GM23338 (cell line): ENCODE results near the gene FBXO8. TPM values are rescaled to one million over a fixed set of nuclear protein-coding genes. Genes with fewer than 3 reads are reported as not detected.

Experiments
- ATAC-seq: fragments of 200-7000 bp; cut with Tn5 transposase; 3 replicates; pipeline ENCODE4 v1.9.1; 2020
- DNase-seq: peaks from one replicate; pipeline ENCODE4 v3.0.0-alpha.2; 2015; ENCODE audit warnings: low spot score
- H2AFZ ChIP-seq: fragments of 200-600 bp; sonication (generic); 2 replicates; pipeline ENCODE4 v1.8.0; 2016; ENCODE audit warnings: antibody characterized with exemption, mild to moderate bottlenecking, moderate library complexity
- H3F3A ChIP-seq: fragments of 200-600 bp; sonication (generic); replicated peaks from 2 replicates; pipeline ENCODE4 v1.8.0; 2017; ENCODE audit warnings: antibody characterized with exemption, mixed run types, low read depth
- H3K27ac ChIP-seq: fragments of 200-600 bp; sonication (generic); 2 replicates; pipeline ENCODE4 v1.6.1; 2016; ENCODE audit warnings: low read depth
- H3K27me3 ChIP-seq: fragments of 200-600 bp; sonication (generic); 2 replicates; pipeline ENCODE4 v1.8.0; 2016; ENCODE audit warnings: mild to moderate bottlenecking, mixed run types, moderate library complexity; ENCODE audit not compliant: insufficient read depth
- H3K36me3 ChIP-seq: fragments of 200-600 bp; sonication (generic); 2 replicates; pipeline ENCODE4 v1.8.0; 2016; ENCODE audit warnings: mild to moderate bottlenecking; ENCODE audit not compliant: insufficient read depth
- H3K4me1 ChIP-seq: fragments of 200-600 bp; sonication (generic); 2 replicates; pipeline ENCODE4 v1.8.0; 2016; ENCODE audit warnings: mild to moderate bottlenecking, moderate library complexity; ENCODE audit not compliant: insufficient read depth
- H3K4me2 ChIP-seq: fragments of 200-600 bp; sonication (generic); 2 replicates; pipeline ENCODE4 v1.7.1; 2017; ENCODE audit warnings: mixed run types
- H3K4me3 ChIP-seq: fragments of 200-600 bp; sonication (generic); 2 replicates; pipeline ENCODE4 v1.6.1; 2016; ENCODE audit warnings: mixed run types
- H3K79me2 ChIP-seq: fragments of 200-600 bp; sonication (generic); replicated peaks from 2 replicates; pipeline ENCODE4 v1.8.0; 2017; ENCODE audit warnings: mild to moderate bottlenecking; ENCODE audit not compliant: insufficient read depth
- H3K9me2 ChIP-seq: fragments of 200-600 bp; sonication (generic); 2 replicates; pipeline ENCODE4 v1.8.0; 2017; ENCODE audit not compliant: insufficient read depth
- H4K20me1 ChIP-seq: fragments of 200-600 bp; sonication (generic); replicated peaks from 2 replicates; pipeline ENCODE4 v1.8.0; 2017; ENCODE audit warnings: mild to moderate bottlenecking; ENCODE audit not compliant: insufficient read depth
- H3K27ac Mint-ChIP-seq: 2 replicates; pipeline ENCODE4 v1.8.0; 2020; ENCODE audit warnings: inconsistent platforms, mild to moderate bottlenecking, moderate library complexity, mixed read lengths
- H3K27me3 Mint-ChIP-seq: 3 replicates; pipeline ENCODE4 v1.8.0; 2022; ENCODE audit warnings: low read depth, mild to moderate bottlenecking, moderate library complexity, mixed read lengths, inconsistent platforms; ENCODE audit not compliant: insufficient read depth, poor library complexity
- H3K36me3 Mint-ChIP-seq: 3 replicates; pipeline ENCODE4 v1.8.0; 2021; ENCODE audit warnings: low read depth, mild to moderate bottlenecking, inconsistent platforms, moderate library complexity, mixed read lengths
- H3K4me1 Mint-ChIP-seq: 3 replicates; pipeline ENCODE4 v1.8.0; 2020; ENCODE audit warnings: mild to moderate bottlenecking, inconsistent platforms, mixed read lengths
- H3K4me3 Mint-ChIP-seq: 3 replicates; pipeline ENCODE4 v1.8.0; 2021; ENCODE audit warnings: moderate library complexity, mild to moderate bottlenecking, inconsistent platforms, mixed read lengths
- H3K9me3 Mint-ChIP-seq: 3 replicates; pipeline ENCODE4 v1.8.0; 2020; ENCODE audit warnings: moderate library complexity, mild to moderate bottlenecking, inconsistent platforms, mixed read lengths
- ETS1 ChIP-seq: IDR thresholded peaks from 2 replicates; pipeline ENCODE4 v1.6.1; 2016; ENCODE audit warnings: antibody characterized with exemption
- EZH2 ChIP-seq: fragments of 200-600 bp; sonication (generic); IDR thresholded peaks from one replicate; pipeline ENCODE4 v1.8.0; 2017; ENCODE audit warnings: antibody characterized with exemption, mild to moderate bottlenecking, low read depth; ENCODE audit not compliant: unreplicated experiment
- EZH2phosphoT487 ChIP-seq: fragments of 200-600 bp; sonication (generic); IDR thresholded peaks from one replicate; pipeline ENCODE4 v1.8.1; 2018; ENCODE audit warnings: antibody characterized with exemption; ENCODE audit not compliant: unreplicated experiment
- JUNB ChIP-seq: IDR thresholded peaks from one replicate; pipeline ENCODE4 v1.6.1; 2016; ENCODE audit warnings: antibody characterized with exemption; ENCODE audit not compliant: unreplicated experiment
- NANOG ChIP-seq: IDR thresholded peaks from 2 replicates; pipeline ENCODE4 v1.6.1; 2016; ENCODE audit warnings: antibody characterized with exemption, borderline replicate concordance
- POLR2AphosphoS5 ChIP-seq: IDR thresholded peaks from 2 replicates; pipeline ENCODE4 v1.6.1; 2016; ENCODE audit warnings: antibody characterized with exemption, low read depth
- REST ChIP-seq: IDR thresholded peaks from one replicate; pipeline ENCODE4 v1.6.1; 2018; ENCODE audit warnings: antibody characterized with exemption; ENCODE audit not compliant: unreplicated experiment
- STAT1 ChIP-seq: IDR thresholded peaks from one replicate; pipeline ENCODE4 v1.6.1; 2016; ENCODE audit warnings: antibody characterized with exemption; ENCODE audit not compliant: unreplicated experiment
- ZNF114 ChIP-seq: fragments of 250-450 bp; sonication (Bioruptor Pico); IDR thresholded peaks from 2 replicates; pipeline ENCODE4 v1.5.0; 2020; ENCODE audit warnings: mild to moderate bottlenecking, moderate library complexity
- ZNF331 ChIP-seq: fragments of 250-450 bp; sonication (Bioruptor Pico); IDR thresholded peaks from 2 replicates; pipeline ENCODE4 v1.5.0; 2020; ENCODE audit warnings: low read depth, mild to moderate bottlenecking, moderate library complexity
- polyA plus RNA-seq: library from polyadenylated mRNA; unstranded; fragments of >200 nt; fragmentation: Nextera tagmentation; extraction: Ambion mirVana; gene quantifications from 2 replicates; pipeline ENCODE4 v1.2.1, GENCODE V29; 2016
- total RNA-seq: library from RNA; depleted of rRNA; stranded (reverse); fragments of >200 nt; shearing (Covaris generic); gene quantifications from 2 replicates; pipeline ENCODE4 v1.2.3, GENCODE V29; 2014

FBXO8 gene
- total and polyA plus RNA-seq, 2 experiments from 2014 or later, result 5.8 to 7.9 TPM

GRCh38 chr4:174255374-174255773 lies 28.1 kb downstream of the FBXO8 start:
- Histone ChIP-seq H3K4me3 (no peak overlapping the region), H3F3A (no peaks in the 10 kb centered on the region), H3K36me3 (no peaks in the 10 kb centered on the region), H4K20me1 (no peaks in the 10 kb centered on the region), H3K27ac (no peak overlapping the region), H2AFZ (no peak overlapping the region), H3K4me2 (no peak overlapping the region), H3K27me3 (no peaks in the 10 kb centered on the region), H3K4me1 (no peaks in the 10 kb centered on the region), H3K9me2 (no peaks in the 10 kb centered on the region), H3K79me2 (no peaks in the 10 kb centered on the region)
- Mint-ChIP-seq H3K36me3 (no peaks in the 10 kb centered on the region), H3K27me3 (no peaks in the 10 kb centered on the region), H3K9me3 (no peaks in the 10 kb centered on the region), H3K27ac (no peak overlapping the region), H3K4me1 (no peaks in the 10 kb centered on the region), H3K4me3 (no peak overlapping the region)
- TF ChIP-seq ETS1, result no peak
- no peak for TF ChIP-seq STAT1
- no peak for TF ChIP-seq EZH2phosphoT487
- no peak for TF ChIP-seq JUNB
- TF ChIP-seq POLR2AphosphoS5, result no peak
- no peak for TF ChIP-seq ZNF114 (CRISPR knock-in tag)
- TF ChIP-seq REST, result no peak
- DNase-seq (no peak), ATAC-seq (no peak)

GRCh38 chr4:174254613-174255012 lies 28.9 kb downstream of the FBXO8 start:
- no peaks in the 10 kb centered on the region for H3F3A ChIP-seq
- H3K36me3 Mint-ChIP-seq, result no peaks in the 10 kb centered on the region
- H3K4me1 ChIP-seq, result no peaks in the 10 kb centered on the region
- no peaks in the 10 kb centered on the region for H3K4me1 Mint-ChIP-seq
- no peaks in the 10 kb centered on the region for H3K27me3 ChIP-seq
- DNase-seq, result no peak
- no peaks in the 10 kb centered on the region for H3K9me3 Mint-ChIP-seq
- H3K36me3 ChIP-seq, result no peaks in the 10 kb centered on the region
- H3K79me2 ChIP-seq, result no peaks in the 10 kb centered on the region
- no peak overlapping the region for H3K27ac ChIP-seq
- H3K4me2 ChIP-seq, result no peak overlapping the region
- H3K9me2 ChIP-seq, result no peaks in the 10 kb centered on the region
- H3K27me3 Mint-ChIP-seq, result no peaks in the 10 kb centered on the region
- no peak overlapping the region for H3K4me3 ChIP-seq
- H3K27ac Mint-ChIP-seq, result no peak overlapping the region
- no peak overlapping the region for H2AFZ ChIP-seq
- no peaks in the 10 kb centered on the region for H4K20me1 ChIP-seq
- H3K4me3 Mint-ChIP-seq, result no peak overlapping the region
- ATAC-seq, result no peak
- TF ChIP-seq REST (no peak), ETS1 (no peak), EZH2 (no peak), NANOG (no peak), EZH2phosphoT487 (no peak), ZNF331 (no peak), STAT1 (no peak), POLR2AphosphoS5 (no peak)
